Tibial nerve (tissue), 4 donors: ENCODE results near the gene CLCN7. TPM values are rescaled to one million over a fixed set of nuclear protein-coding genes. Genes with fewer than 3 reads are reported as not detected.

ENCODE experiments used
- DNase-seq, 2 donors: peaks; one replicate each; pipeline ENCODE4 v3.0.0-alpha.2; 2019; ENCODE audit warnings: low spot score in 2 of 2
- H3K27ac ChIP-seq, 4 donors: fragments of 200-600 bp; sonication (generic) in 3 of 4; one replicate each; pipeline ENCODE4 v1.5.1; 2017 to 2019; ENCODE audit warnings: mild to moderate bottlenecking in 1 of 4
- H3K27me3 ChIP-seq, 2 donors: fragments of 200-600 bp; sonication (generic) in 1 of 2; one replicate each; pipeline versions ENCODE4 v1.5.1 to v1.6.0; 2017 to 2019
- H3K36me3 ChIP-seq, 3 donors: fragments of 200-600 bp; sonication (generic); one replicate each; pipeline ENCODE4 v1.5.1; 2018 to 2019
- H3K4me1 ChIP-seq, 4 donors: fragments of 200-600 bp; sonication (generic) in 3 of 4; one replicate each; pipeline ENCODE4 v1.5.1; 2017 to 2019
- H3K4me3 ChIP-seq, 4 donors: fragments of 200-600 bp; sonication (generic) in 3 of 4; one replicate each; pipeline ENCODE4 v1.5.1; 2017 to 2019; ENCODE audit warnings: mild to moderate bottlenecking in 1 of 4, moderate library complexity in 1 of 4
- H3K9me3 ChIP-seq, 4 donors: fragments of 200-600 bp; sonication (generic) in 3 of 4; one replicate each; pipeline ENCODE4 v1.5.1; 2017 to 2019
- EP300 ChIP-seq, 2 donors: sonication (generic); formaldehyde crosslinking; IDR thresholded peaks; one replicate each; pipeline ENCODE4 v1.6.1; 2017; ENCODE audit warnings: antibody characterized with exemption in 2 of 2, mild to moderate bottlenecking in 1 of 2
- POLR2A ChIP-seq, 2 donors: fragments of 450-650 bp; IDR thresholded peaks; one replicate each; pipeline ENCODE4 v1.6.1; 2017; ENCODE audit warnings: antibody characterized with exemption in 2 of 2, mild to moderate bottlenecking in 2 of 2, moderate library complexity in 2 of 2
- WGBS, 2 donors: methylation state at CpG; one replicate each; pipeline ENCODE4 v1.1.5; 2018; 5-methylcytosine and 5-hydroxymethylcytosine counted together
- total RNA-seq, 4 donors: library from RNA; depleted of rRNA; stranded (reverse); fragments of >200 nt; gene quantifications; one replicate each; pipeline ENCODE4 v1.1.0, GENCODE V29; 2016
- TF ChIP-seq, protein P1 (sequence below), 5 experiments: fragments of 200-600 bp in 3 of 5; fragments of 450-650 bp in 2 of 5; sonication (generic) in 3 of 5; IDR thresholded peaks; one replicate each; pipeline ENCODE4 v1.5.1; 2016 to 2019; ENCODE audit warnings: antibody characterized with exemption in 5 of 5, mild to moderate bottlenecking in 3 of 5, moderate library complexity in 2 of 5

Gene CLCN7
- total RNA-seq, 4 donors from 2014 or later: 38.7 to 136 (median 73.1) TPM

DNA sequence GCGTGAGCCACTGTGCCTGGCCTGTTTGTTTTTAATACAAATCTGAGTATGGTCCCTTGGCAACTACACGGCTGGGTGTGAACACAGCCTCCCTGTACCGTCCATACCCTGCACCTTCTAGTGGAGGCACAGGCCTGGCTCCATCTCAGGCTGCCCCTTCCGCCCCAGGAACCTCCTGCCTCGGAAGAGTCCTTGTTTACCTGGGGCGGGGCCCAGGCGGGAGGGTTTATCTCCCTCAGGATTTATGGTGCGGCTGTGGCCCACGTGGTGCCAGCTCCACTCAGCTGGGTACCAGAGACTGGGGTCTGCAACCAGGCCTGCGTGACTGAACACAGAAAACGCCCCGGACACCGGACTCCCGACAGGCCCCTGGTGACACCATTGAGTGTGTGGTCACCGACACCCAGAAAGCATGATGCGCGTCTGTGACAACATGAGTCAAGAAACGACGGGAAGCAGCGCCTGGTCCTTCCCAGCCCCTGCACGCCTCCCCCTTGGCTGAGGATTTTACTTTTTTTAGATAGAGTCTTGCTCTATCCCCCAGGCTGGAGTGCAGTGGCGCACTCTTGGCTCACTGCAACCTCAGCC, 79.3 kb downstream of the CLCN7 start:
- peaks cover 4 to 94% (median 25%) of the 10 kb centered on the region in 3 donors for H3K36me3 ChIP-seq
- H3K27me3 ChIP-seq: no peaks in the 10 kb centered on the region
- no peaks in the 10 kb centered on the region for H3K4me1 ChIP-seq
- H3K9me3 ChIP-seq: no peaks in the 10 kb centered on the region
- H3K4me3 ChIP-seq: no peak overlapping the region
- DNase-seq: no peak
- no peak overlapping the region for H3K27ac ChIP-seq
- TF ChIP-seq POLR2A (IDR thresholded peaks at IDR 0.05) (no peak), EP300 (IDR thresholded peaks at IDR 0.05) (no peak)
- TF ChIP-seq, protein P1, sequence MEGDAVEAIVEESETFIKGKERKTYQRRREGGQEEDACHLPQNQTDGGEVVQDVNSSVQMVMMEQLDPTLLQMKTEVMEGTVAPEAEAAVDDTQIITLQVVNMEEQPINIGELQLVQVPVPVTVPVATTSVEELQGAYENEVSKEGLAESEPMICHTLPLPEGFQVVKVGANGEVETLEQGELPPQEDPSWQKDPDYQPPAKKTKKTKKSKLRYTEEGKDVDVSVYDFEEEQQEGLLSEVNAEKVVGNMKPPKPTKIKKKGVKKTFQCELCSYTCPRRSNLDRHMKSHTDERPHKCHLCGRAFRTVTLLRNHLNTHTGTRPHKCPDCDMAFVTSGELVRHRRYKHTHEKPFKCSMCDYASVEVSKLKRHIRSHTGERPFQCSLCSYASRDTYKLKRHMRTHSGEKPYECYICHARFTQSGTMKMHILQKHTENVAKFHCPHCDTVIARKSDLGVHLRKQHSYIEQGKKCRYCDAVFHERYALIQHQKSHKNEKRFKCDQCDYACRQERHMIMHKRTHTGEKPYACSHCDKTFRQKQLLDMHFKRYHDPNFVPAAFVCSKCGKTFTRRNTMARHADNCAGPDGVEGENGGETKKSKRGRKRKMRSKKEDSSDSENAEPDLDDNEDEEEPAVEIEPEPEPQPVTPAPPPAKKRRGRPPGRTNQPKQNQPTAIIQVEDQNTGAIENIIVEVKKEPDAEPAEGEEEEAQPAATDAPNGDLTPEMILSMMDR (IDR thresholded peaks at IDR 0.05): no peak
- WGBS, 2 donors: 89 to 94% methylated on average over 11 to 19 of the region's 22 CpGs

Other genes with a start within 250 kb of the CLCN7 start
- 1 to 10 TPM in 1 of 4 donors, not detected in 3; 2.5 TPM for gene TPSG1, start 249.8 kb downstream of the CLCN7 start, total RNA-seq
- 10 to 100 TPM; 14.7 to 59.0 (median 29.1) TPM for gene TPSB2, start 244.8 kb downstream of the CLCN7 start, total RNA-seq
- 10 to 100 TPM; 13.8 to 67.7 (median 28.5) TPM for gene TPSAB1, start 234.3 kb downstream of the CLCN7 start, total RNA-seq
- 10 to 100 TPM in 1 of 4 donors, 1 to 10 TPM in 2, not detected in 1; 2.7 to 14.0 (median 6.3) TPM for gene TPSD1, start 219.0 kb downstream of the CLCN7 start, total RNA-seq
- 100 to 1,000 TPM in 3 of 4 donors, 10 to 100 TPM in 1; 87.3 to 161 (median 111) TPM for gene UBE2I, start 165.4 kb downstream of the CLCN7 start, total RNA-seq
- 1 to 10 TPM in 3 of 4 donors, under 1 TPM in 1; 0.66 to 2.7 (median 2.3) TPM for gene BAIAP3, start 141.4 kb downstream of the CLCN7 start, total RNA-seq
- gene TSR3, start 123.2 kb downstream of the CLCN7 start, total RNA-seq: 100 to 1,000 TPM in 3 of 4 donors, 10 to 100 TPM in 1; 72.2 to 122 (median 108) TPM
- gene GNPTG, start 123.1 kb downstream of the CLCN7 start, total RNA-seq: 100 to 1,000 TPM in 1 of 4 donors, 10 to 100 TPM in 3; 51.1 to 117 (median 71.6) TPM
- 10 to 100 TPM; 34.3 to 70.5 (median 45.0) TPM for gene UNKL, start 60.3 kb downstream of the CLCN7 start, total RNA-seq
- 10 to 100 TPM in 3 of 4 donors, 1 to 10 TPM in 1; 8.7 to 18.6 (median 13.5) TPM for gene UQCC4, start 54.3 kb downstream of the CLCN7 start, total RNA-seq
- gene PERCC1, start 44.0 kb downstream of the CLCN7 start, total RNA-seq: 1 to 10 TPM in 1 of 4 donors, not detected in 3; 1.1 TPM
- 1 to 10 TPM in 2 of 4 donors, under 1 TPM in 1, not detected in 1; 0.44 to 3.0 (median 2.7) TPM for gene CCDC154, start 30.5 kb downstream of the CLCN7 start, total RNA-seq
- not detected for gene PTX4, start 13.9 kb upstream of the CLCN7 start, total RNA-seq
- 10 to 100 TPM; 37.1 to 84.6 (median 45.3) TPM for gene TELO2, start 18.3 kb upstream of the CLCN7 start, total RNA-seq
- gene TMEM204, start 58.6 kb upstream of the CLCN7 start, total RNA-seq: 10 to 100 TPM; 46.3 to 53.7 (median 48.9) TPM
- gene IFT140, start 137.0 kb upstream of the CLCN7 start, total RNA-seq: 10 to 100 TPM; 26.8 to 49.5 (median 41.6) TPM
- gene CRAMP1, start 137.3 kb upstream of the CLCN7 start, total RNA-seq: 10 to 100 TPM; 11.6 to 30.6 (median 17.8) TPM
- 10 to 100 TPM; 15.0 to 28.9 (median 16.1) TPM for gene JPT2, start 203.3 kb upstream of the CLCN7 start, total RNA-seq
- gene MAPK8IP3, start 231.2 kb upstream of the CLCN7 start, total RNA-seq: 100 to 1,000 TPM in 2 of 4 donors, 10 to 100 TPM in 2; 92.6 to 188 (median 99.5) TPM